H9 (cell line): ENCODE results near the gene RPL38. TPM values are rescaled to one million over a fixed set of nuclear protein-coding genes. Genes with fewer than 3 reads are reported as not detected.

Source experiments
- DNase-seq: peaks from one replicate; pipeline ENCODE4 v3.0.0-alpha.2; 2017
- H2AFZ ChIP-seq: one replicate; pipeline ENCODE4 v1.6.1; 2013; ENCODE audit warnings: mild to moderate bottlenecking, low read length, control low read depth, moderate library complexity
- H2AK5ac ChIP-seq: 2 replicates; pipeline ENCODE4 v1.6.1; 2013; ENCODE audit warnings: low read length, control low read depth, mixed read lengths; ENCODE audit not compliant: insufficient read length
- H2BK120ac ChIP-seq: one replicate; pipeline ENCODE4 v1.6.1; 2013; ENCODE audit warnings: low read depth, mild to moderate bottlenecking, low read length, control low read depth, inconsistent platforms; ENCODE audit not compliant: poor library complexity, severe bottlenecking
- H2BK12ac ChIP-seq: 2 replicates; pipeline ENCODE4 v1.6.1; 2013; ENCODE audit warnings: low read length, control low read depth, mixed read lengths, low read depth; ENCODE audit not compliant: insufficient read length
- H2BK15ac ChIP-seq: 2 replicates; pipeline ENCODE4 v1.6.1; 2013; ENCODE audit warnings: low read depth, low read length, control low read depth
- H2BK20ac ChIP-seq: one replicate; pipeline ENCODE4 v1.6.1; 2013; ENCODE audit warnings: low read depth, mild to moderate bottlenecking, low read length, control low read depth, inconsistent platforms; ENCODE audit not compliant: poor library complexity, severe bottlenecking
- H2BK5ac ChIP-seq: 2 replicates; pipeline ENCODE4 v1.6.1; 2013; ENCODE audit warnings: low read length, control low read depth, mixed read lengths; ENCODE audit not compliant: insufficient read length
- H3K14ac ChIP-seq: 2 replicates; pipeline ENCODE4 v1.6.1; 2013; ENCODE audit warnings: low read length, control low read depth; ENCODE audit not compliant: insufficient read depth
- H3K18ac ChIP-seq: 2 replicates; pipeline ENCODE4 v1.6.1; 2013; ENCODE audit warnings: low read depth, mild to moderate bottlenecking, mixed read lengths, low read length, control low read depth; ENCODE audit not compliant: insufficient read length
- H3K23ac ChIP-seq: 2 replicates; pipeline ENCODE4 v1.6.1; 2013; ENCODE audit warnings: low read length, control low read depth, mixed read lengths, low read depth; ENCODE audit not compliant: insufficient read length
- H3K23me2 ChIP-seq: 2 replicates; pipeline ENCODE4 v1.6.1; 2013; ENCODE audit warnings: low read depth, mild to moderate bottlenecking, mixed read lengths, low read length, control low read depth; ENCODE audit not compliant: insufficient read length, poor library complexity, severe bottlenecking
- H3K27ac ChIP-seq: 2 replicates; pipeline ENCODE4 v1.5.1; 2013; ENCODE audit warnings: low read length, control low read depth, mixed read lengths, low read depth; ENCODE audit not compliant: insufficient read length
- H3K27me3 ChIP-seq: 2 replicates; pipeline ENCODE4 v1.6.1; 2013; ENCODE audit warnings: low read length, control low read depth, inconsistent platforms; ENCODE audit not compliant: insufficient read depth
- H3K4ac ChIP-seq: 2 replicates; pipeline ENCODE4 v1.6.1; 2013; ENCODE audit warnings: low read depth, mild to moderate bottlenecking, control low read depth, inconsistent platforms, low read length, moderate library complexity
- H3K4me1 ChIP-seq: 2 replicates; pipeline ENCODE4 v1.6.1; 2013; ENCODE audit warnings: low read length, control low read depth, inconsistent platforms; ENCODE audit not compliant: insufficient read depth
- H3K4me2 ChIP-seq: 2 replicates; pipeline ENCODE4 v1.6.1; 2013; ENCODE audit warnings: low read length, control low read depth, mixed read lengths; ENCODE audit not compliant: insufficient read length, insufficient read depth
- H3K56ac ChIP-seq: 2 replicates; pipeline ENCODE4 v1.6.1; 2013; ENCODE audit warnings: low read depth, mild to moderate bottlenecking, mixed read lengths, low read length, control low read depth; ENCODE audit not compliant: insufficient read length
- H3K79me1 ChIP-seq: 2 replicates; pipeline ENCODE4 v1.6.1; 2013; ENCODE audit warnings: low read depth, mild to moderate bottlenecking, moderate library complexity, low read length, control low read depth, inconsistent platforms; ENCODE audit not compliant: insufficient read depth, poor library complexity, severe bottlenecking
- H3K79me2 ChIP-seq: 2 replicates; pipeline ENCODE4 v1.6.1; 2013; ENCODE audit warnings: low read length, control low read depth, inconsistent platforms; ENCODE audit not compliant: insufficient read depth
- H3K9ac ChIP-seq: 2 replicates; pipeline ENCODE4 v1.6.1; 2013; ENCODE audit warnings: low read length, control low read depth, mixed read lengths; ENCODE audit not compliant: insufficient read length; ENCODE audit errors: extremely low read depth
- H3K9me3 ChIP-seq: one replicate; pipeline ENCODE4 v1.6.1; 2013; ENCODE audit warnings: low read depth, low read length, inconsistent platforms; ENCODE audit not compliant: control insufficient read depth
- H3T11ph ChIP-seq: one replicate; pipeline ENCODE4 v1.6.1; 2013; ENCODE audit warnings: mild to moderate bottlenecking, low read length, control low read depth, inconsistent platforms
- H4K20me1 ChIP-seq: one replicate; pipeline ENCODE4 v1.6.1; 2013; ENCODE audit not compliant: control insufficient read depth, insufficient read length, insufficient read depth
- H4K5ac ChIP-seq: 2 replicates; pipeline ENCODE4 v1.6.1; 2013; ENCODE audit warnings: low read depth, mild to moderate bottlenecking, mixed read lengths, low read length, control low read depth; ENCODE audit not compliant: insufficient read length
- H4K8ac ChIP-seq: replicated peaks from 2 replicates; pipeline ENCODE4 v1.6.1; 2013; ENCODE audit warnings: low read length, control low read depth, mixed read lengths, low read depth; ENCODE audit not compliant: insufficient read length
- H4K91ac ChIP-seq: 2 replicates; pipeline ENCODE4 v1.6.1; 2013; ENCODE audit warnings: low read depth, mild to moderate bottlenecking, moderate library complexity, mixed read lengths, low read length, control low read depth; ENCODE audit not compliant: insufficient read length
- H3K27ac Mint-ChIP-seq, 3 experiments: 2 replicates in 2 of 3; 3 replicates in 1 of 3; pipeline ENCODE4 v1.8.0; 2020 to 2021; ENCODE audit warnings: mixed read lengths in 3 of 3, mild to moderate bottlenecking in 1 of 3, moderate library complexity in 1 of 3
- H3K27me3 Mint-ChIP-seq: 2 replicates; pipeline ENCODE4 v1.8.0; 2021; ENCODE audit warnings: low read depth, mild to moderate bottlenecking, moderate library complexity, mixed read lengths
- H3K36me3 Mint-ChIP-seq, 3 experiments: 2 replicates in 2 of 3; 3 replicates in 1 of 3; pipeline ENCODE4 v1.8.0; 2020 to 2021; ENCODE audit warnings: low read depth in 3 of 3, mixed read lengths in 3 of 3; ENCODE audit not compliant: insufficient read depth in 1 of 3
- H3K4me1 Mint-ChIP-seq, 2 experiments: 2 replicates each; pipeline ENCODE4 v1.8.0; 2020; ENCODE audit warnings: mixed read lengths in 2 of 2
- H3K4me3 Mint-ChIP-seq, 2 experiments: 2 replicates in 1 of 2; 3 replicates in 1 of 2; pipeline ENCODE4 v1.8.0; 2020 to 2021; ENCODE audit warnings: mild to moderate bottlenecking in 2 of 2, mixed read lengths in 2 of 2, moderate library complexity in 1 of 2
- H3K9me3 Mint-ChIP-seq, 2 experiments: 2 replicates in 1 of 2; 3 replicates in 1 of 2; pipeline ENCODE4 v1.8.0; 2020; ENCODE audit warnings: mild to moderate bottlenecking in 2 of 2, mixed read lengths in 2 of 2, moderate library complexity in 1 of 2
- CTCF ChIP-seq: fragments of 200-600 bp; sonication (generic); conservative IDR thresholded peaks from 3 replicates; pipeline ENCODE4 v1.8.0; 2021; ENCODE audit warnings: antibody characterized with exemption, mild to moderate bottlenecking
- WGBS: extraction: QIAGEN DNeasy Blood & Tissue Kit; methylation state at CpG from one replicate; pipeline ENCODE4 v1.1.7; 2013; ENCODE audit warnings: missing lambda C conversion rate, low lambda C conversion rate, mixed read lengths; ENCODE audit not compliant: insufficient read length; ENCODE audit errors: extremely low coverage; 5-methylcytosine and 5-hydroxymethylcytosine counted together
- total RNA-seq: library from RNA; stranded (reverse); gene quantifications from 2 replicates; pipeline ENCODE4 v1.2.1, GENCODE V29; 2021

The RPL38 gene
- total RNA-seq, 1 experiment from 2014 or later, result 1,358 TPM

DNA sequence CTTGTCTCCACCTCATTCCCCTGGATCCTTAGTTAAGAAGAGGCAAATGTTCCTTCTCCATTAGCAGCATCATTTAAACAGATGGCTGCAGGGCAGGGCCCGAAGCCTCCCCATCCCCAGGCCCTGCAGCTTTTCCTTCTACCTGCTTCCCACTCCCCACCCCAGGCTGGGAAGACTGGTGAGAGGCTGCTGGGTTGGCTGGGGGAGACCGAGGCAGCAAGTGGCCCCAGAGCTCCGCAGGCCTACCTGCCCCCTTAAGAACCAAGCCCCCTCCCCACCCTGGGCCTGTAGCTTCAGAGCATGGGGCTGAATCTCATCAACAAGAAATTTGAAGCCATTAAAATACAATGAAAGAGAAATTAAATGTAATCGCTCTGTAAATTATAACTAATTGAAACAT, 22.1 kb upstream of the RPL38 start:
- no CpG with 5 or more reads among the region's 4 CpGs for WGBS
- H3K9ac ChIP-seq, result no peak overlapping the region
- no peak overlapping the region for H3K56ac ChIP-seq
- H3K27me3 ChIP-seq, result no peaks in the 10 kb centered on the region
- no peaks in the 10 kb centered on the region for H3K79me1 ChIP-seq
- Mint-ChIP-seq H3K4me1 (peaks cover 8 to 38% of the 10 kb centered on the region in 2 experiments), H3K4me3 (no peak overlapping the region; a peak in 1 of 5 replicates), H3K36me3 (no peaks in the 10 kb centered on the region), H3K27me3 (peaks cover 10% of the 10 kb centered on the region), H3K9me3 (no peaks in the 10 kb centered on the region; a peak in 3 of 5 replicates), H3K27ac (no peak overlapping the region)
- no peak overlapping the region for H2BK5ac ChIP-seq
- no peak overlapping the region for H3K4ac ChIP-seq
- no peak overlapping the region for H2AFZ ChIP-seq
- no peak for TF ChIP-seq CTCF
- H3K4me2 ChIP-seq, result no peak overlapping the region
- H3K9me3 ChIP-seq, result no peaks in the 10 kb centered on the region
- H3K27ac ChIP-seq, result no peak overlapping the region
- no peaks in the 10 kb centered on the region; the same call in 1 of the 2 replicates for H3K4me1 ChIP-seq
- no peak overlapping the region for H2BK20ac ChIP-seq
- H4K5ac ChIP-seq, result no peak overlapping the region
- peaks cover 1% of the 10 kb centered on the region for H4K20me1 ChIP-seq
- no peak overlapping the region for H3T11ph ChIP-seq
- DNase-seq, result no peak
- H4K8ac ChIP-seq, result no peak overlapping the region
- no peak overlapping the region for H3K18ac ChIP-seq
- H3K23me2 ChIP-seq, result no peaks in the 10 kb centered on the region
- H4K91ac ChIP-seq, result no peak overlapping the region
- no peak overlapping the region for H2BK120ac ChIP-seq
- H3K14ac ChIP-seq, result no peak overlapping the region
- no peak overlapping the region for H3K23ac ChIP-seq
- H3K79me2 ChIP-seq, result no peaks in the 10 kb centered on the region
- no peak overlapping the region for H2AK5ac ChIP-seq
- no peak overlapping the region for H2BK12ac ChIP-seq
- no peak overlapping the region for H2BK15ac ChIP-seq
